Measurements from ENCODE around the gene KRT6C. TPM values are rescaled to one million over a fixed set of nuclear protein-coding genes. Genes with fewer than 3 reads are reported as not detected.
"Not testable (repeated sequence)": the region's sequence is repeated elsewhere in the genome, so short reads cannot be mapped to it uniquely, and the experiment has no call there.

KRT6C gene
- total and polyA plus RNA-seq, 2 experiments from 2014 or later = not detected

DNA sequence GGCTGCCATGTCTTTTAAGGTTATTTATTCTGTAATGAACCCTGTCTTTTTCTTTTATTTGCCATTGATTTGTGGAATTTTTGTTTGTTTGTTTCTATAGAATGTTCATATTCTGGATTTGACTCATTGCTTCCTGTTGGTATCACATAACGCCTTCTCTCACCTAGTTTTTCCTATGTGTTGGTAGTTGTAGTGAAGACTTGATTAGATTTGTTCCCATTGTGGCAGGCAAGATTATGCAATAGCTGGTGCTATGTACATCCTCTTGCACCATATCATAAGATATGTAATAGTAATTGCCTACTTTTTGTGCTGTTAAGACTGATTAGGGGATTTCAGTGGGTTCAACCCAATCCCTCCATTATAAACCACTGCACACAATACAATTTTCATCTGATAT, 17.8 kb downstream of the KRT6C start:
- no peak overlapping the region for H3K27ac ChIP-seq
- H3K27me3 ChIP-seq (replicated peaks; ENCODE audit: insufficient read depth) = 0 out of 2 replicates have a peak, but pooled peaks cover under 1% of the 10 kb centered on the region
- no peaks in the 10 kb centered on the region for H3K9me3 ChIP-seq (ENCODE audit: low read depth)
- no peaks in the 10 kb centered on the region for H3F3A ChIP-seq (ENCODE audit: insufficient read depth)
- no peak for TF ChIP-seq EZH2 (IDR thresholded peaks at IDR 0.05; ENCODE audit: insufficient read depth, poor library complexity, severe bottlenecking)
- no peak for TF ChIP-seq EZH2phosphoT487 (IDR thresholded peaks at IDR 0.05; ENCODE audit: insufficient read depth, low read depth)
- H3K79me2 ChIP-seq (ENCODE audit: insufficient read depth) = no peaks in the 10 kb centered on the region
- H3K36me3 ChIP-seq (ENCODE audit: low read depth) = no peaks in the 10 kb centered on the region
- H4K20me1 ChIP-seq (ENCODE audit: insufficient read depth) = no peaks in the 10 kb centered on the region
- H3K4me3 ChIP-seq = no peak overlapping the region
- DNase-seq = no peak
- WGBS, 2 experiments (ENCODE audit: low coverage in 1 of 2, low lambda C conversion rate in 2 of 2, missing lambda C conversion rate in 2 of 2) = 80 to 91% methylated on average over 1 of the region's 1 CpG
- no peak overlapping the region for H3K9ac ChIP-seq
- in situ Hi-C loops (cut with MboI) = no loop called here
- H2AFZ ChIP-seq = no peak overlapping the region
- H3K9me2 ChIP-seq (ENCODE audit: insufficient read depth) = no peaks in the 10 kb centered on the region
- no peaks in the 10 kb centered on the region for H3K4me1 ChIP-seq (ENCODE audit: insufficient read depth)
- no peak overlapping the region for H3K4me2 ChIP-seq (ENCODE audit: unreplicated experiment)

DNA sequence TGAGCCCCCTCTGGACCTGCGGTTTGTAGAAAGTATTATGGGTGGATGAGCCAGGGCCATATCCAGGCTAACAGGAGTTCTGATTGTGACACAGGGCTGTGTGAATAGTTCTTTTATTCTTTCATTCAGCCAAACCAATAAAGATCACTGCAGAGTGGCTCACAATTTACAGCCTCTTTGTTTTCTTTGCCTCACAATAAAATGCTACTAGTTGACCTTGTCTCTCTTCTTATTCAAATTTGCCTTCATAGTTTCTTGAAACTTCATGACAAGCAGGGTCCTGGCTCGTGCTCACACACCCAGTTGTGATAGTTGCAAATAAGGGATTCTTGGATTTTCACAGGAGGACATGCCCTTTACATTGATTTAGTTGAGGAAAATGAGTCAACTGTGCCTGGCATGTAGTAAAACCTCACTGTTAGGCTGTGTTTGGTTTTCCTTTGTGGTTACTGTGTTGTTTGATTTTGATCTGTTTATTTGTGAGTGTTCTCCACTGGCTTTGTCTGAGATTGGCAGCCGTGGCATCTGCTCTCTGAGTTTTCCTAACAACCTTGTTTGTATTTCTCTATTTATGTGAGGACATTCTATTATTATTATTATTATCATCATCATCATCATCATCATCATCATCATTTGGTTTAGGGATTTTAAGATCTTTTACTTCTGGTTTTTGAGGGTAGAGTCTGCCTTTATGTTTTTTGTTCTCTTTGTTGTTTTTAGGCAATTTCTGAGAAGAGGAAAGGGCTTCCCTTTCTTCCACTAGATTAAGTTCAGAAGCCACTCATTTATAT, 19.0 kb downstream of the KRT6C start:
- no peak for TF ChIP-seq EZH2phosphoT487 (IDR thresholded peaks at IDR 0.05; ENCODE audit: insufficient read depth, low read depth)
- TF ChIP-seq EZH2 (IDR thresholded peaks at IDR 0.05; ENCODE audit: insufficient read depth, poor library complexity, severe bottlenecking) = no peak
- Histone ChIP-seq H3K4me3 (no peak overlapping the region), H3F3A (ENCODE audit: insufficient read depth) (no peaks in the 10 kb centered on the region), H3K79me2 (ENCODE audit: insufficient read depth) (no peaks in the 10 kb centered on the region), H4K20me1 (ENCODE audit: insufficient read depth) (no peaks in the 10 kb centered on the region), H3K4me1 (ENCODE audit: insufficient read depth) (no peaks in the 10 kb centered on the region), H3K9ac (no peak overlapping the region), H3K27me3 (replicated peaks; ENCODE audit: insufficient read depth) (0 out of 2 replicates have a peak, but pooled peaks cover 6% of the 10 kb centered on the region), H2AFZ (no peak overlapping the region), H3K27ac (no peak overlapping the region), H3K9me3 (ENCODE audit: low read depth) (no peaks in the 10 kb centered on the region), H3K9me2 (ENCODE audit: insufficient read depth) (no peaks in the 10 kb centered on the region), H3K36me3 (ENCODE audit: low read depth) (no peaks in the 10 kb centered on the region), H3K4me2 (ENCODE audit: unreplicated experiment) (no peak overlapping the region)
- in situ Hi-C loops (cut with MboI) = no loop called here
- WGBS, 2 experiments (ENCODE audit: low coverage in 1 of 2, low lambda C conversion rate in 2 of 2, missing lambda C conversion rate in 2 of 2) = 59 to 61% methylated on average over 3 of the region's 3 CpGs
- no peak for DNase-seq

DNA sequence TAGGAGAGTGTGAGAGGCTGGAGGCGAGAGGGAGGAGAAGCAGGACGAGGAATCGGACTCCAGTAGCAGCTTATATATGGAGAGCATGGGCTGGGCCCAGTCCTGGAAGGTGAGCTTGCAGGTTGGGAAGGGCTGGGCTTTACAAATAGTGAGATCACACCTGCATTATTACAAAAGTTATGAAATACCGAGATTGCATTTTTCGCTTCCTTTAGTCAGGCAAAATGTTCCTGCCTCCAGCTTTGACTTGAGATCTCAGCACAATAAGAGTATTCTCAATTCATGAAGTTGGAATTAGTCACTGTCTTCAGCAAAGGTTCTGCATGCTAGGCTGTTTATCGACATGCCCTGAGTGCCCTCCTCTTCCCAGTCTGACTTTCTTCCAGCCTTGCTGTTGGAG, 21.5 kb downstream of the KRT6C start, which contains the start of gene KRT6B:
Gene KRT6B, minus strand, starts transcription at position 46 of the 400 bp plus-strand sequence. CDS start 68 bp downstream, outside the sequence.
- 80 to 91% methylated on average over 6 of the region's 6 CpGs for WGBS, 2 experiments (ENCODE audit: low coverage in 1 of 2, low lambda C conversion rate in 2 of 2, missing lambda C conversion rate in 2 of 2)
- no peaks in the 10 kb centered on the region for H3K4me1 ChIP-seq (ENCODE audit: insufficient read depth)
- no peaks in the 10 kb centered on the region for H3K9me2 ChIP-seq (ENCODE audit: insufficient read depth)
- 0 out of 2 replicates have a peak, but pooled peaks cover 13% of the 10 kb centered on the region for H3K27me3 ChIP-seq (replicated peaks; ENCODE audit: insufficient read depth)
- H3K27ac ChIP-seq = no peak within 1 kb of the TSS
- no peak within 1 kb of the TSS for H2AFZ ChIP-seq
- in situ Hi-C loops (cut with MboI) = no loop called here
- H3F3A ChIP-seq (ENCODE audit: insufficient read depth) = no peaks in the 10 kb centered on the region
- no peak within 1 kb of the TSS for H3K9ac ChIP-seq
- TF ChIP-seq EZH2phosphoT487 (IDR thresholded peaks at IDR 0.05; ENCODE audit: insufficient read depth, low read depth) = no peak
- no peak for TF ChIP-seq EZH2 (IDR thresholded peaks at IDR 0.05; ENCODE audit: insufficient read depth, poor library complexity, severe bottlenecking)
- no peaks in the 10 kb centered on the region for H3K9me3 ChIP-seq (ENCODE audit: low read depth)
- no peaks in the 10 kb centered on the region for H3K79me2 ChIP-seq (ENCODE audit: insufficient read depth)
- H3K36me3 ChIP-seq (ENCODE audit: low read depth) = no peaks in the 10 kb centered on the region
- DNase-seq = no peak
- H3K4me3 ChIP-seq = no peak within 1 kb of the TSS
- H4K20me1 ChIP-seq (ENCODE audit: insufficient read depth) = no peaks in the 10 kb centered on the region
- no peak within 1 kb of the TSS for H3K4me2 ChIP-seq (ENCODE audit: unreplicated experiment)

DNA sequence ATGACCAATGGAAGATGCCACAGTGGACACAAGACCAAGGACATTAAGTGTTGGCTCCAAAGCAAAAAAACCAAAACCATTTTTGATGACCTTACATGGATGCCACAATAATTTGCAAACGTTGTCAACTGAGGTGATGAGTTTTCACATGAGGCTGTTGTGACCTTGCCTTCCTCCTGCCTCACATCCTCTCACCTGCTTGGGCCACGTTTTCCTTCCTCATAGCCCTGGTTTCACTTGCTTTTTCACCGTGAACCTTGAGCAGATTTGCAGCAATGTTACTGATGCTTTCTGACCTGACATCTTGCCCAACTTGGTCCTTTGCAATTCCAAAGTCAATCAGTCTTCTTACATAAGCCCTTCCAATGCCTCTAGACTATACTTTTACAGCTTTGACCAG, 25.4 kb downstream of the KRT6C start:
- in situ Hi-C loops (cut with MboI) = no loop called here
- Histone ChIP-seq H3K9me3 (ENCODE audit: low read depth) (no peaks in the 10 kb centered on the region), H2AFZ (no peak overlapping the region), H3K36me3 (ENCODE audit: low read depth) (no peaks in the 10 kb centered on the region), H3K27ac (no peak overlapping the region), H3K27me3 (replicated peaks; ENCODE audit: insufficient read depth) (0 out of 2 replicates have a peak, but pooled peaks cover 13% of the 10 kb centered on the region), H3K9ac (no peak overlapping the region), H3K4me1 (ENCODE audit: insufficient read depth) (peaks cover 4% of the 10 kb centered on the region), H3K4me2 (ENCODE audit: unreplicated experiment) (no peak overlapping the region), H3K79me2 (ENCODE audit: insufficient read depth) (no peaks in the 10 kb centered on the region), H3F3A (ENCODE audit: insufficient read depth) (peaks cover 6% of the 10 kb centered on the region), H3K9me2 (ENCODE audit: insufficient read depth) (no peaks in the 10 kb centered on the region), H4K20me1 (ENCODE audit: insufficient read depth) (no peaks in the 10 kb centered on the region), H3K4me3 (no peak overlapping the region)
- TF ChIP-seq EZH2 (IDR thresholded peaks at IDR 0.05; ENCODE audit: insufficient read depth, poor library complexity, severe bottlenecking) (no peak), EZH2phosphoT487 (IDR thresholded peaks at IDR 0.05; ENCODE audit: insufficient read depth, low read depth) (no peak)
- no peak for DNase-seq
- 47 to 57% methylated on average over 3 of the region's 3 CpGs for WGBS, 2 experiments (ENCODE audit: low coverage in 1 of 2, low lambda C conversion rate in 2 of 2, missing lambda C conversion rate in 2 of 2)

DNA sequence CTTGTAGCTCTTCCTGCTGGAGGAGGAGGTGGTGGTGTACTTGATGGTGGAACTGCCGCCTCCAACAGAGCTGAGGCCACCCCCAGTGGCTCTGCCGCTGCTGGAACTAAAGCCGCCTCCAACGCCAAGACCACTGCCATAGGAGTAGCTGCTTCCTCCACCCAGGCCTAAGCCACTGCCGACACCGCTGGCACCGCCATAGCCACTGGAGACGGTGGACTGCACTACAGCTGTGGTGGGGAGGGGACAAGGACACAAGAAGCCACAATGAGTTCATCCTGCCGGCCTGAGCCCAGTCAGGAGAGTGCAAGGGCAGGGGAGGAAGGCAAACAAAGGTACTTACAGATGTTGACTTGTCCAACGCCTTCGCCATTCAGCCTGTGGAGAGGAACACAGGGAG, 26.4 kb downstream of the KRT6C start:
- H3K4me3 ChIP-seq; H3K27ac ChIP-seq; H4K20me1 ChIP-seq (ENCODE audit: insufficient read depth); H3K36me3 ChIP-seq (ENCODE audit: low read depth); in situ Hi-C loops (cut with MboI); H3K9ac ChIP-seq; H2AFZ ChIP-seq; H3K9me2 ChIP-seq (ENCODE audit: insufficient read depth); H3K4me2 ChIP-seq (ENCODE audit: unreplicated experiment); H3K9me3 ChIP-seq (ENCODE audit: low read depth); DNase-seq; H3K79me2 ChIP-seq (ENCODE audit: insufficient read depth): not testable (repeated sequence)
- H3K27me3 ChIP-seq (replicated peaks; ENCODE audit: insufficient read depth) = 0 out of 2 replicates have a peak, but pooled peaks cover 13% of the 10 kb centered on the region
- 83 to 85% methylated on average over 11 of the region's 11 CpGs for WGBS, 2 experiments (ENCODE audit: low coverage in 1 of 2, low lambda C conversion rate in 2 of 2, missing lambda C conversion rate in 2 of 2)
- H3F3A ChIP-seq (ENCODE audit: insufficient read depth) = peaks cover 13% of the 10 kb centered on the region
- H3K4me1 ChIP-seq (ENCODE audit: insufficient read depth) = peaks cover 12% of the 10 kb centered on the region
